Amniotic stem cell (primary cell): ENCODE data around the gene SLC13A2.
"Not testable (repeated sequence)": the region's sequence is repeated elsewhere in the genome, so short reads cannot be mapped to it uniquely, and the experiment has no call there.

ENCODE experiments used
- DNase-seq: peaks from one replicate; lab custom pipeline; 2025; lab: John Stamatoyannopoulos, UW

SLC13A2 gene, protein sequence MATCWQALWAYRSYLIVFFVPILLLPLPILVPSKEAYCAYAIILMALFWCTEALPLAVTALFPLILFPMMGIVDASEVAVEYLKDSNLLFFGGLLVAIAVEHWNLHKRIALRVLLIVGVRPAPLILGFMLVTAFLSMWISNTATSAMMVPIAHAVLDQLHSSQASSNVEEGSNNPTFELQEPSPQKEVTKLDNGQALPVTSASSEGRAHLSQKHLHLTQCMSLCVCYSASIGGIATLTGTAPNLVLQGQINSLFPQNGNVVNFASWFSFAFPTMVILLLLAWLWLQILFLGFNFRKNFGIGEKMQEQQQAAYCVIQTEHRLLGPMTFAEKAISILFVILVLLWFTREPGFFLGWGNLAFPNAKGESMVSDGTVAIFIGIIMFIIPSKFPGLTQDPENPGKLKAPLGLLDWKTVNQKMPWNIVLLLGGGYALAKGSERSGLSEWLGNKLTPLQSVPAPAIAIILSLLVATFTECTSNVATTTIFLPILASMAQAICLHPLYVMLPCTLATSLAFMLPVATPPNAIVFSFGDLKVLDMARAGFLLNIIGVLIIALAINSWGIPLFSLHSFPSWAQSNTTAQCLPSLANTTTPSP

DNA sequence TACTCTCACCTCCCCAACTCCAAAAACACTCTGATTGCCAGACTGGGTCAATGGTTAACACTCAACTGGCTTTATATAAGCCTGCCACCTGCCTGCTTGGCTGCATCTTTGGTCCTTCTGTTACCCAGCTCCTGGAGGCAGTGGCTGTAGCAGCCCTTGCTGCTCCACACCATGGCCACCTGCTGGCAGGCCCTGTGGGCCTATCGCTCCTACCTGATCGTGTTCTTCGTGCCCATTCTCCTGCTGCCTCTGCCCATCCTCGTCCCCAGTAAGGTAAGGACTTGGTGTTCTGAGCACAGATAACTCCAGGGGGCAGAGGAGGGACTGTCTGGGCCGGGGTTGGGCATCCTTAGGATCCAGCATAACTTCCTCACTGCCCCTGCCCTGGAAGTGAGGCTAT, at the start of gene SLC13A2:
TSS of gene SLC13A2 (plus strand) at position 103 of the 400 bp plus-strand sequence. CDS start at position 172, 69 bp downstream.
- no peak for DNase-seq

DNA sequence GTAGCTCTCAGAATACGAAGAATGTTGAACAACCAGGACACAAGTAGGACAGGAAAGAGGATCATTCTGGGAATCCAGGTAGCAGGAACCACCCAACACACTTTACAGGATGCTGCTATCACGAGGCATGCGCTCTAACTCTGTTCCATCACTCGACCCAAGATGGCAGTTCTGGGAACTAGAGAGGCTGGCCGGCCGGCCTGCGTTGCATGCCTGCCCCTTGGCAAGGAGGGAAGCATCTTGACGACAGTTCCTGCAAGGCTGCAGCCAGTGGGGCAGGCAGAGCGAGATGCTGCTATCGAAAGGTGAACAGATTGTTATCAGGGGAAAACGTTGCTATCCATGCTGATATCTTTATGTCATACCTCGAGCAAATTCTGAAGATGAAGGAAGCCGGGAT, 48.2 kb upstream of the SLC13A2 start:
- DNase-seq = no peak

DNA sequence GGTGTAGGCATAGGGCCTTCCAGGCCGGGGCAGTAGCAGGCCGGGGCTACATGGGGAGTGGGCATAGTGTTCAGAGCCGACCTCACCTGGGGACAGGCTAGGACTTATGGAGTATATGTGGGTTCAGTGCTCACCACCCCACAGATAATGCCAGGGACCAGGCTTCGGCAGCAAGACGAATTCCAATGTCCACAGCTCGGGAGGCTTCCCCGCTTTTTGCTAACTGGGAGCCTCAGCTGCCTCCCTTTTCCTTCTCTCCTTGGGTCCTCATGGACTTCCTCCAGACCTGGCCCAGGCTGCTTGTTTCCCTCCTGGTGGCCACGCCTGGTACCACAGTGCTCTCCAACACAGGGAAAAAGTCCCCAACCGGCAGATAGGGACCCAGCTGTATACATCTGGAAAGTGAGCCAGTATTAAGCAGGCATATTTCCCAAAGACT, 47.3 kb upstream of the SLC13A2 start:
- no peak for DNase-seq

DNA sequence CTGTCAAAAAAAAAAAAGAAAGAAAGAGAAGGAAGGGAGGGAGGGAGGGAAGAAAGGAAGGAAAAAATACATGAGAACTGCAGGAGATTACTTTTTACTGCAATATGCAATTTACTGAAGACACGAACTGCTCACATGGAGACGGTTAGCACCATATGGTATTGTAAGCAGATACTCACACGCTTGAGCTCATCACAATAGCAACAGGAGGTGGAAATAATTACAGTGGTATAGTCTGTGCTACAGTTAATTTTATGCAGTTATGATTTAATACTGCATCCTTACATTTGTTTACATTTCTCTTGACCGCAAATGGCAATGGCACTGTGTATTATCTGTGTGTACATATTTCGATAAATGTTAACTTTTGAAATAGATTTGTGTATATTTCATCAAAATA, 46.1 kb upstream of the SLC13A2 start:
- no peak for DNase-seq

DNA sequence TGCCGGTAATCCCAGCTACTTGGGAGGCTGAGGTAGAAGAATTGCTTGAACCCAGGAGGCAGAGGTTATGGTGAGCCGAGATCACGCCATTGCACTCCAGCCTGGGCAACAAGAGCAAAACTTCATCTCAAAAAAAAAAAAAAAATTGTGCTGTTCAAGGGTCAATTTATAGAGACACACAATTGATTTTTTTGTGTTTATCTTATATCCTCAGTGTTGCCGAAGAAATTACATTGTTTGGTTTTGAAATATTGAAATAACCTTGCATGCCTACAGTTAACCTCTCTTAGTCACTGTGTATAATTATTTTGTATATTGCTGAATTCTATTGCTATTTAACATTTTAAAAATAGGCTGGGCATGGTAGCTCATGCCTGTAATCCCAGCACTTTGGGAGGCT, 45.5 kb upstream of the SLC13A2 start:
- not testable (repeated sequence) for DNase-seq

DNA sequence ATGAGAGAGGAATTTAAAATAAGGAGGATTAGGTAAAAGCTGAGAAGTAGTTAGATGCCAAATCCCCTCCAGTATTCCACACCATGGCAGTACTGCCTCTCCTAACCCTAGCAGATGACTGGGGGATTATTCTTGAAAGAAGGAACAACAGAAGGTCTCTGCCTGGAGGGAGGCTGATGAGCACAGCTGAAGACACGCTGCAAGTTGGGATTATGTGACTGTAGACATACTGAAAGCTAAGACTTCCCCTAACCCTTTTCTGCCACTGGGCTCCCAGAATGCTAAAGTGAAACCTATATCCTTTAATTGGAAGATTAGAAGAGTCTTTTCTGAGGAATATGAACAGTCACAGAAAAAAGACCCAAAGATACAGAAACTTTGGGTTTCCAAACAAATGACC, 39.7 kb upstream of the SLC13A2 start:
- no peak for DNase-seq

DNA sequence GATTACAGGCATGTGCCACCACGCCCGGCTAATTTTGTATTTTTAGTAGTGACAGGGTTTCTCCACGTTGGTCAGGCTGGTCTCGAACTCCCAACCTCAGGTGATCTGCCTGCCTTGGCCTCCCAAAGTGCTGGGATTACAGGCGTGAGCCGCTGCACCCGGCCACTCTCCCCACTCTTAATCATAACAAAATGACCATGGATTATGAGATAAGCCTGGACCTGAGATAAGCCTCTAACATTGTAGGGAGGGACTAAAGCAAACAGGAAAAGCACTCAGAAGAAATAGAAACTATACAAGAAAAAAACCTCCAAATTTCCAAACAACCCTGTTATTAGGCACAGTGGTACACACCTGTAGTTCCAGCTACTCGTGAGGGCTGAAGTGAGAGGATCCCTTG, 39.1 kb upstream of the SLC13A2 start:
- not testable (repeated sequence) for DNase-seq

DNA sequence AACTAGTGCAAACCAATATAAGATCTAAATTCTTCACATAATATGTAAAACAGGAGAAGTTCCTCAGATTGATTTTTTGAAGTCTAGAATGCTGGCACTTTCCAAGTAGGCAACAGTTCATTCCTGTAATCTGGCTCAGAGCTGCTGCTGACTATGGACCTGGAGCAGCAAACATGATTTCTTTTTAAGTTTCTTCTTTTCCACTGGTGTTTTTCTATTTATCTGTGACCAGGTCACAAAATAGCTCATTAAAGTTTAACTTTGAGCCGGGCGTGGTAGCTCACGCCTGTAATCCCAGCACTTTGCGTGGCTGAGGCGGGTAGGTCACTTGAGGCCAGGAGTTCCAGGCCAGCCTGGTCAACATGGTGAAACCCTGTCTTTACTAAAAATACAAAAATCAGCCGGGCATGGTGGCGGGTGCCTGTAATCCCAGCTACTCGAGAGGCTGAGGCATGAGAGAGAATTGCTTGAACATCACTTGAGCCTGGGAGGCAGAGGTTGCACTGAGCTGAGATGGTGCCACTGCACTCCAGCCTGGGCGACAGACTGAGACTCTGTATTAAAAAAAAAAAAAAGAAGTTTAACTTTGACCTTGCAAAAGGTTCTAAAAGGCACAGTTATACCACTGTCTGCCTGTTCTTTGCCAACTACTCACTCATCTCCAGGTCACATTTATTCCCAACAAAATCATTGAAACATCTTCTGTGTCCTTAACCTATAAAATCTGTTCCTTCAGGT, 29.4 kb upstream of the SLC13A2 start:
- DNase-seq = no peak

DNA sequence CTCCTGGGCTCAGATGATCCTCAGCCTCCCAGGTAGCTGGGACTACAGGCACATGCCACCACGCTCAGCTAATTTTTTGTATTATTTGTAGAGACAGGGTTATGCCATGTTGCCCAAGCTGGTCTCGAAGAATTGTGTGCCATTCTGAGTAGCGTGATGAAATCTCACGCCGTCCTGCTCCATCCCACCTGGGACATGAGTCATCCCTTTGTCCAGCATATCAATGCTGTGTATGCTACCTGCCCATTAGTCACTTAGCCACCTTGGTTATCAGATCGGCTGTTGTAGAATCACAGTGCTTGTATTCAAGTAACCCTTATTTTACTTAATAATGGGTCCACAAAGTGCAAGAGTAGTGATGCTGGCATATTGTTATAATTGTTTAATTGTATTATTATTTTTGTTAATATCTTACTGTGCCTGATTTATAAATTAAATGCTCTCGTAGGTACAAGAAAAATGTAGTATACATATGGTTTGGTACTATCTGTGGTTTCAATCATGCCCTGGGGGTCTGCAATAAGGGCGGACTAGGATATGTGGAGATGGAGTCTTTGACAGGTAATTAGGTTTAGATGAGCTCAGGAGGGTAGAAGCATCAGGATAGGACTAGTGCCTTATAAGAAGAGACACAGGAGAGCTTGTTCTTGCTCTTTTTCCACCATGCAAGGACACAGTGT, 26.6 kb upstream of the SLC13A2 start:
- DNase-seq = no peak

DNA sequence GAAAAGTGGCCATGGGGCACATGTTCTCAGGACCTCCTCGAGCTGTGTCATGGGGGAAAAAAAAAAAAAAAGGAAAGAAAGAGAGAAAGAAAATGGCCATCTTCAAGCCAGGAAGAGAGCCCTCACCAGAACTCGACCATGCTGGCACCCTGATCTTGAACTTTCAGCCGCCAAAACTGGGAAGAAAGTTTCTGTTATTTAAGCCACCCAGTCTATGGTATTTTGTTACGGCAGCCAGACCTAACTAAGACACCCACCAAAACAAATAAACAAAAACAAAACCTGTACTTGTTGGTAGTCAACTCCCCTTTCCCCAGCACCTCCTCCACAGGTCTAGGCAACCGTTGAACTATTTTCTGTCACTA, 26.1 kb upstream of the SLC13A2 start:
- DNase-seq = no peak

DNA sequence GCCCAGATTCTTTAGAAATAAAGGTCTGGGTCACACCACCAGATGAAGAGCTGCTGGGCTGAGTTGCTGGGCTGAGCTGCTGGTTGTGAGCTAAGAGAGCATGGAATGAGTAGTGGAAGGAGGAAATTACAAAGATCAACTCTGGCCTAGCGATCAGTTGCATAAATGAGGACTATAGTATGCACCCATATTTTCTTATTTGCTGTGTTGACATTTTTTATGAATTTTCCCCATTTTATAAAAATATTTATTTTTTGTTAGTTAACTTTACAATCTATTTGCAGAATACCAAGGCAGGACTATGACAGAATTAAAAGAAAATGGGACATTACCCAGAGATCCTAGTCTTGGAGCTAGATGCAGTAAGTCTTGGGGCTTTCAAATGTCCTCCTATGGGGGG, 23.6 kb upstream of the SLC13A2 start:
- no peak for DNase-seq

DNA sequence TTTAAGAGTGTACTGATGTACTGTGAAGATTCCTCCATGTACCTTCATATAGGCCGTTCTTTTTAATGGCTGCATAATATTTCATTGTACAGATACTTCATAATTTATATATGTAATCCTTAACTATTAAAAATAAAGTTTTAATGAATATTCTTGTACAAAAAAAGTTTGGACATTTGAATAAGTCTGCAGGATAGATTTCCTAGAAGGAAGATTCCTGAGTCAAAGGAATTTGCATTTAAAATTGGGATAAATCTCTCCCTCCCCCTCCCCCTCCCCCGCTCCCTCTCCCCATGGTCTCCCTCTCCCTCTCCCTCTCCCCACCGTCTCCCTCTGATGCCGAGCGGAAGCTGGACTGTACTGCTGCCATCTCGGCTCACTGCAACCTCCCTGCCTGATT, 15.6 kb upstream of the SLC13A2 start:
- no peak for DNase-seq

DNA sequence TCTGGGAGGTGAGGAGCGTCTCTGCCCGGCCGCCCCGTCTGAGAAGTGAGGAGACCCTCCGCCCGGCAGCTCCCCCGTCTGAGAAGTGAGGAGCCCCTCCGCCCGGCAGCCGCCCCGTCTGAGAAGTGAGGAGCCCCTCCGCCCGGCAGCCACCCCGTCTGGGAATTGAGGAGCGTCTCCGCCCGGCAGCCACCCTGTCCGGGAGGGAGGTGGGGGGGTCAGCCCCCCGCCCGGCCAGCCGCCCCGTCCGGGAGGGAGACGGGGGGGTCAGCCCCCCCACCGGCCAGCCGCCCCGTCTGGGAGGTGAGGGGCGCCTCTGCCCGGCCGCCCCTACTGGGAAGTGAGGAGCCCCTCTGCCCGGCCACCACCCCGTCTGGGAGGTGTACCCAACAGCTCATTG, 14.6 kb upstream of the SLC13A2 start:
- not testable (repeated sequence) for DNase-seq

DNA sequence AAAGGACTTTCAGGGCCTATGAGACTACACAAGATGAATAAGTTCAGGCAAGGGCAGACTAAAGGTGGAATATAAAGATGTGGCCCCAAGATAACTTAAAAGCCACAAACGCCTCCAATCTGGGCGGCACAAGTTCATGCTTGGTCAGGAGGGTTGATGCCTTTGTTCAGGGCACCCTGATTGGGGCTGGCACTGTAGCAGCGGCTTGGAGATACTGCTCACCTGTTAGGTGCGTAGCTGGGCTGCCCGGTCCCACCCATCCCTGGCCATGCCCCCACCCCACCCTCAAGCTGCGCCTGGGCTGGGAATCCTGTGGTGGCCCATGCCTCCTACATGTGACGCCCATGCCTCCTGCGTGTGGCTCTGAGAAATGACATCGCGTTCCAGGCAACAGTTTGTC, 12.5 kb upstream of the SLC13A2 start:
- no peak for DNase-seq

DNA sequence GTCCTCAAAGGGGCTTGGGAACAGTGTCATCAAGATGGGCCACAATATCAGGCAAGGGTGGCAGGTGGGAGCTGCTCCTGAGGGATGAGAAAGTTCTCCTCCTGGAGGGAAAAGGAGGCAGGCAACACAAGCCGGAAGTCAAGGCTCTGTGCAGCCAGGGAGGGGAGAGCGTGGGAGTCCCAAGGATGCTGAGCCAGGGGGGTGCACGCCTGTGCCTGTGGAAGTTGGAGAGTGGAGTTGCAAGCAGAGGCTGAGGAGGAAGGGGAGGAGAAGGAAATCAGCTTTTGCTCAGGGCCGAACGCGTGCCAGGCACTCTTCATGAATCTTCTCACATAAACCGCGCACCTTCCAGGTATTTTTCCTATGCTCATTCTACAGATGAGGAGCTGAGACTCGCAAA, 7.4 kb upstream of the SLC13A2 start:
- DNase-seq = no peak

DNA sequence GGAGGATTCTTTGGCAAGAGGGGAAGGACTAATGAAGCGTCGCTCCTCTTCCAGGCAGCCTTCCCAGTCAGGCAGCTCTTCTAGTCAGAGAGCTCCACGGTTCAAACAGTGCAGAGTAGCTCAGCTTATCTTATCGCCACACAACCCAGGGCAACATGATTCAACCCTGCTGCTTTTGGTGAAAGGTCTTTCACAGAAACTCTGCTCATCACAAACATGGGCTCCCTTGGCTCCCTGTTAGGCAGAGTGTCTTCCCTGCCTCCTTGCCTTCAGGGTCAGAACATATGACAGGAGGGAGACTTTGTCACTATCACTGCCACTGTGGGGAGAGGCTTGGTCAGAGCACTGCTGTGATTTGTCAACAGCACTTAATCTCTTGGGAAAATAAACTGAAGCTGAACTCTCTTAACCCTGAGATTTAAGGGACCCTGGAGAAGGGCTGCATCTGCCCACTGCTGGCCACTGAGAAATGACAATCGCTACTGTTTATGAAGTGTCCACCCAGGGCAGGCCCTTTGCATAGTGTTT, 6.9 kb upstream of the SLC13A2 start:
- DNase-seq = no peak

DNA sequence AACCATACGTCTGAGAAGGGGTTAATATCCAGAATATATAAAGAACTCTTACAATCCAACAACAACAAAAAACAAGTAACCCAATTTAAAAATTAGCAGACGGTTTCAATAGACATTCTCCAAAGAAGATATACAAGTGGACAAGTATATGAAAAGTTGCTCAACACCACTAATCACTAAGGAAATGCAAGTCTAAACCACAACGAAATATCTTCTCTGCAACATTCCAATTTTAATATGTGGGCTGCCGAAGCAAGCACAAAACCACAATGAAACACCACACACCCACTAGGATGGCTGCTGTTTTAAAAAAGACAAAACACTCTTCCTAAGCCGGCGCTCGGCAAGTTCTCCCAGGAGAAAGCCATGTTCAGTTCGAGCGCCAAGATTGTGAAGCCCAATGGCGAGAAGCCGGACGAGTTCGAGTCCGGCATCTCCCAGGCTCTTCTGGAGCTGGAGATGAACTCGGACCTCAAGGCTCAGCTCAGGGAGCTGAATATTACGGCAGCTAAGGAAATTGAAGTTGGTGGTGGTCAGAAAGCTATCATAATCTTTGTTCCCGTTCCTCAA, 5.9 kb upstream of the SLC13A2 start:
- no peak for DNase-seq

DNA sequence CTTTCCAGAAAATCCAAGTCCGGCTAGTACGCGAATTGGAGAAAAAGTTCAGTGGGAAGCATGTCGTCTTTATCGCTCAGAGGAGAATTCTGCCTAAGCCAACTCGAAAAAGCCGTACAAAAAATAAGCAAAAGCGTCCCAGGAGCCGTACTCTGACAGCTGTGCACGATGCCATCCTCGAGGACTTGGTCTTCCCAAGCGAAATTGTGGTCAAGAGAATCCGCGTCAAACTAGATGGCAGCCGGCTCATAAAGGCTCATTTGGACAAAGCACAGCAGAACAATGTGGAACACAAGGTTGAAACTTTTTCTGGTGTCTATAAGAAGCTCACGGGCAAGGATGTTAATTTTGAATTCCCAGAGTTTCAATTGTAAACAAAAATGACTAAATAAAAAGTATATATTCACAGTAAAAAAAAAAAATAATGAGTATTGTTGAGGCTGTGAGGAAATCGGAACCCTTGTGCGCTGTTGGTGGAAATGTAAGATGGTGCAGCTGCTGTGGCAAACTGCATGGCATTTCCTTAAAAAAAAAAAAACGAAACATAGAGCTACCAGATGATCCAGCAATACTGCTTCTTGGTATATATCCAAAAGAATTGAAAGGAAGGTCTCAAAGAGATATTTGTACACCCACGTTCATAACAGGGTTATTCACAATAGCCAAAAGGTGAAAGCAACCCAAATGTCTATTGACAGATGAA, 5.3 kb upstream of the SLC13A2 start:
- DNase-seq = not testable (repeated sequence)

DNA sequence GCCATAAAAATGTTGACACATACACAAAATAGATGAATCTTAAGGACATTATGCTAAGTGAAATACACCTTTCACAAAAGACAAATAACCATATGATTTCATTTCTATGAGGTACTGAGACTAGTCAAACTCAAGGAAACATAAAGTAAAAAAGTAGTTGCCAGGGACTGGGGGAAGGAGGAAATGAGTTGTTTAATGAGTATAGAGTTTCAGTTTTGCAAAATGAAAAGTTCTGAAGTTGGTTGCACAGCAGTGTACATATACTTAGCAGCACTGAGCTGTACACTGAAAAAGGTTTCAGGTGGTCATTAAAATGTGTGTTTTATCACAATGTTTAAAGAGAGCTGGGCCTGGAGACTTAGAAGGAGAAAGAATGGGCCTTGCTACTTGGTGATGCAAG, 4.7 kb upstream of the SLC13A2 start:
- DNase-seq = no peak

DNA sequence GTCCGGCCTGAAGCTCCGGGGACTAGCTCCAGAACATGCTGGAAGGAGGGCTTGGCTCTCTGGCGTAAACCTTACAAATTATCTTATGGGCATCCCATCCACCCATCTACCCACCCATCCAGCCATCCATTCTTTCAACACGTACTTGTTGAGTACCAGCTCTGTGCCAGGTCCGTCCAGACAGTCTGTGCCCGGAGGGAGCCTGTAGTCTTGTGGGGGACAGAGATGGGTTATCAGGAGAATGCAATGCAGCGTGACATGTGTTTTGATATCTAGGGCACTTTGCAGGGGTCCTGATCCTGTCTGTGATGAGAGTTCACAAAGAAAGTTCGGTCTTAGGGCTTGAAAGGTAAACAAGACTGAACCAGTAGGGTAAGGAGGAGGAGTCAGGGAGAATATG, 4.1 kb upstream of the SLC13A2 start:
- no peak for DNase-seq

DNA sequence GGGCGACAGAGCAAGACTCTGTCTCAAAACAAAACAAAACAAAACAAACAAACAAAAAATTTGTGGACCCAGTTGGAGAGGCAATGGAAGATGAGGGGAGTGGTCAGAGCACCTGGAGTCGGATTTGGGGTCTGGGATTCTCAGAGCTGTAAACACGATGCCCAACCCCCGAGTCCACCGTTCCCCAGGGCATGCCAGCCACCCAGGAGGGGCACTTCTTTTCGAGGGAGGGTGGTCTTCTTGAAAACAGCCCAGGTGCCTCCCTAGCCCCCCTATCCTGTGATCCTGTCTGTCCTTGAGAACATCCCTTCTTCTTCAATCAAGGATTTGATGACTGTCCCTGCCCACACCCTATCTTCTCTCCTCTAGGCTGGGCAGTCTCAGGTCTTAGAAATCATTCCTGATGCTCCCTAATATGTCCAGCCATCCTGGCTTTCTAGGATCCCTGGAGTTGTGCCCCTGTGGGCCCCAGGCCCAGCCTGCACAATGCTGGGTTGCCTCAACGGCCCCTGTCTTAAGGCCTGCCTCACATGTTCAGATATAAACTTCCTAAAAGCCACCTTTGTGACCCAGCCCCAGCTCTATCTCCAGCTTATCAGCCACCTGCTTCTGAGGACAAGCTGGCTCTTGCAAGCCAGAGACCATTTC, 3.1 kb upstream of the SLC13A2 start:
- DNase-seq = no peak
